Left lobe of liver (tissue), 2 donors: ENCODE measurements around the gene FAM107A. TPM values are rescaled to one million over a fixed set of nuclear protein-coding genes. Genes with fewer than 3 reads are reported as not detected.

ENCODE experiments used
- ATAC-seq: fragments of 200-7000 bp; cut with Tn5 transposase; one replicate; pipeline ENCODE4 v1.9.1; 2020; ENCODE audit warnings: mild to moderate bottlenecking, moderate library complexity
- DNase-seq: peaks from one replicate; pipeline ENCODE4 v3.0.0-alpha.2; 2020; ENCODE audit warnings: low spot score
- total RNA-seq: library from RNA; stranded (reverse); gene quantifications from one replicate; pipeline ENCODE4 v1.2.1, GENCODE V29; 2021
- donor health status: DM: no; HTN: no; CAD: no; lungs with moderate emphysema.
- donor health status: DM: no; HTN: yes; CAD: no.

FAM107A gene
- total RNA-seq, 1 donor from 2014 or later, result 0.88 TPM

DNA sequence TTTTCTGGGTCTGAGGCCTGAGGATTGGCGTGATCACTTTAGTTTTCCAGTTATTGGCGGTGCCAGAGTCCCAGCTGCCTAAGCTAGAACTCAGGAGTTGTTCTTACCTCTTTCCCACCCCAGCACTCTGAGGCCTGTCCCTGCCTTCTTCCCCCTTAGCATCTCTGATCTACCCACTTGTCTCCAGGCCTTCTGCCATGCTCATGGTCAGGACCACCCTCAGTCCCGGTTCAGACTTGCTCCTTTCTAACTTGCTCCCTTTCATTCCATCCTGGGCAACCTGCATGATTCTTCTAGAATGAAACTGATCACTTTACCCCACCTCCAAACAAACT lies 55.9 kb downstream of the FAM107A start:
- ATAC-seq (no peak), DNase-seq (no peak)

DNA sequence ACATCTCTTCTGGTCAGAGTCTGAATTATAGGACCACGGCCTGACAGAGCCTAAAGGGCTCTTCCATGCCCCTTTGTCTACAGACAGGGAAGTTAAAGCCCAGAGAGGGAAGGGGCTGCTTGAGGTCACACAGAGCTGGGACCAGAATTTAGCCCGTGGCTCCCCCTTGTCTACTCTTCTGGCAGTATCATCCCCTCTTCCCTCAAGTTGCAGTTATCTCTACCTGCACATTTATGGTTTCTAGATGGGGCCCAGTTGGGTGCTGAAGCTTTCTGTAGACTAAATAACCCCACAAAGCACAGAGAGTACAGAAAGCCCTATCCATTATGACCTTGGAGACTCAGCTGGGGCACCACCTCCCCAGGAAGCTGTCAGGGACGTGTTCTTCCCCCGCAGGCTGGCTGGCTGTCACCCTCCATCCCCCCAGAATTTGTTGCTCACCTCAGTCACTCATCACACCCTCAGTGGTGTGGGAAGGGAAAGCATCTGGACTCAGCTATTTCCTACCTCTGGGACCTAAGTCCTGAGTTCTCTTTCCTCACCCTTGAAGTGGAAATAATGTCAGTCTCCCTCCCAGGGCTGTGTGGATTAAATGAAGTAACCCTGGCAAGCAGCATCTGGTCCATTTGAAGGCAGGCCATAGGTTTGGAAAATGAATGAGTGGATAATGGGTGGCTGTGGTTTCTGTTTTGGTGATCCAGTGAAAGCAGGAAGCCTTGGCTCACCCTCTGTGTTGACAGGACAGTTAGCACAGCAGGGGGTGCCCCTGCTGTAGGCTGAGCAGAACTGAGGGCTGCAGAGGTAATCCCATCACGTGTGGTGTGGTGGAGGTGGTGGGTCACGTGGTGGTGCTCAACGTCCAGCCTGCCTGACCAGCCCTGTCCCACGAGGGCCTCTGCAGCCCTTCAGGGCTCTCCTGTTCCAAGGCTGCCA lies 56.5 kb downstream of the FAM107A start:
- peak; percentile 47 for ATAC-seq
- peak; percentile 81 for DNase-seq

DNA sequence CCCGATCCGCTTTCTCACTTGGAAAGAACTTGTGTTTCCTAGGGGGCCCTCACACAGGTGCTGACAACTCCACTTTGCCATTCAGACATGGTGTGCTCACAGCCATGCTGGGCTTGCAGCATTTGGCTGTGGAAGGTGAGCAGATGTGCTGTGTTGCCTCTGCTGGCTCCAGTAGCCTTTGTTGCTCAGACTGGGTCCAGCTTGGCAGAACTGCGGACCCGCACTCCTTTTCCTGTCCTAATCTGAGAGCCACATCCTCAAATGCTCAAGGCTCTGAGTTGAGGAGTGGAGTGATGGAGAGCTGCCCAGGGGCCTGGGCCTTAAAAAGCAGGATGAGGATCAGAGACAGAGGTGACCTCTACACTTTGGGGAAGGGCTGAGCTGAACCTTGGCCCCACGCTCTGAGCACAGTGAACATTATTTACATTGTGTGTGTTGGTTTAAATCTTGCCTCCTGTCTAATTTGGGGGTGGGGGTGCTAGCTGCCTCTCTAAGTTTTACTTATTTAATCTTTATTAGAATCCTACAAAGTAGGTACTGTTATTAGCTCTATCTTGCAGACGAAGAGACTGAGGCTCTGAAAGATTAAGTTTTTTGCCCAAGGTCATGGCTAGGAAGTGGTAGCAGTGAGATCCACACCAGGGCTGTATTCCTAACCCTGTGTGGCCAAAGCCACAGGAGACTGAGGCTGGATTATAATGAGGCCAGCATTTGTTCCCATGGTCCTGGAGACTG lies 57.4 kb downstream of the FAM107A start:
- DNase-seq (peak; percentile 79), ATAC-seq (peak; percentile 61)

DNA sequence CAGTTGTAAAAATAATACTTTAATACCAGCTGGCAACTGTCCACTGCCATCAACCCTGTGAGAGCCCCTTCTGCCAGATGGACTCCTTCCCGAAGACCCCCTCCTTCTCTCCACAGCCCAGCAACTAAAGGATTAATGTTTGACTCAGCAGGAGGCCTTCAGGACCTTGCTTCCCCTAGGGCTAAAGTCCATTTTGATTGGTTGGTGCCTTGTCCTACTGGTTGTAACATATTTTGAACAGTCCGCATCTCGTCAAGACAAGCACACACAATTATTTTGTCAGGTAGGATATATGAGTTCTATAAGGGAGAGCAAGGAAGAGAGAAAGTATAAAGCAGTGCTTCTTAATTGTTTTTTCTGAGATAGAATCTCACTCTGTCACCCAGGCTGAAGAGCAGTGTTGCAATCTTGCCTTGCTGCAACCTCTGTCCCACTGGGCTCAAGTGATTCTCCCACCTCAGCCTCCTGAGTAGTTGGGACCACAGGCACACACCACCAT lies 58.9 kb downstream of the FAM107A start:
- peak; percentile 53 for DNase-seq

DNA sequence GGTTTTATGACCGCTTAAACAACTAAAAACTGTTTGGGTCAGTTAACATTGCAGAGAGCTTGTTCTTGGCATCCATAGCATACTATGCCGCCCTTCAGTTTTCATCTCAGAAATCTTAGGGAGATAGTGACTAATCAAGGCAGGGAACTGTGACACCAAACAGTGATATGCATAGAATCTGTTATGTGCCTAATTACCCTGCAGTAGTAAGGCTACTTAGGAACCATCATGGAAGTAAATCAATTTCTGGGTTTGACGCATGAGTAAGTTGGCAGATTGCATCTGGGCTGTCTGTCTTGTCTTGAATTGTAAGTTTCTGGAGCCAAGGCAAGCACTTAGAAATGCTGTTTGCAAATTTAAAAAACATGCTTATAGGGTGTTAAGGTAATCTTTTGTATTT lies 62.8 kb downstream of the FAM107A start:
- ATAC-seq (no peak), DNase-seq (no peak)

More for the DNA sequence above, 58.9 kb downstream of the FAM107A start:
- ATAC-seq, result peak; percentile 20

Other genes starting within 250 kb of the FAM107A start
- gene PXK, start 244.5 kb downstream of the FAM107A start, total RNA-seq, result 7.5 TPM
- gene PDHB, start 143.6 kb downstream of the FAM107A start, total RNA-seq, result 35.9 TPM
- gene KCTD6, start 85.3 kb downstream of the FAM107A start, total RNA-seq, result 5.2 TPM
- 285 TPM for gene ACOX2, start 40.2 kb downstream of the FAM107A start, total RNA-seq
- gene FAM3D, start 89.4 kb upstream of the FAM107A start, total RNA-seq, result 0.13 TPM